Activated effector memory CD4-positive, alpha-beta T cell treated with Interleukin-2 at 50 U/mL for 16 hours (primary cell): ENCODE measurements around the gene IFIT1B.

Experiments
- DNase-seq: peaks from one replicate; pipeline ENCODE4 v3.0.0-alpha.2; 2020

Gene IFIT1B

DNA sequence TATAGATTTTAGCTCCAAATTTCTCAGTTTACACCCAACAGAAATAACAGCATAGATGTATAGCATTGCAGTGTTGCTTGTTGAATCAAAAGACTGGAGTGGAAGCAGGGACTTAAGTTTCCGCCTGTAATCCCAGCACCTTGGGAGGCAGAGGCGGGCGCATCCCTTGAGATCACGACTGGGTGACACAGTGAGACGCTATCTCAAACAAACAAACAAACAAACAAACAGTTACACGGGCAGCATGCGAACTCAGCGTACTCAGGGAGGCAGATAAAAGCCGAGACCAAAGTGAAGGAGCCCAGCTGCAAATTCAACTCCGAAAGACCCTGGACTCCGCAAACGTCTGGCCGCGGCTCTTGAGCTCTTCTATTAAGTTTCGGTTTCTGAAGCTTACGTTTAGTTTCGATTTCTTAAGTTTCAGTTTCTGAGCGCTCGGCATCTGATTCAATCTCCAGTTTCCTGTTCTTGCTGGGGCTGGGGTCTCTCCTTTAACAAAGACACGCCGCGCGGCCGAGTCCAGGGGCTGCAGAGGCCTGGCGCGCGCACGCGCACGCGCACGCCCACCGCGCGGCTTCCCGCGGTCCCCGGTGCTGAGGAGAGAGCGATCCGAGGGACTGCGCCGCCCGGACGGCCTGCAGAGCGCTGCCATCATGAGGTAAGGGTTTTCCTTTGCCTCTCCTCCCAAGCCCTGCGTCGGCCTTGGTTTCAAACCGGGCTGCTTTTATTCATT is 36.5 kb downstream of the IFIT1B start, which contains the start of gene IFIT5:
Gene IFIT5, plus strand, starts transcription at position 423 of the 733 bp plus-strand sequence. Its CDS starts 231 bp downstream, at position 654.
- peak; percentile 66 for DNase-seq

DNA sequence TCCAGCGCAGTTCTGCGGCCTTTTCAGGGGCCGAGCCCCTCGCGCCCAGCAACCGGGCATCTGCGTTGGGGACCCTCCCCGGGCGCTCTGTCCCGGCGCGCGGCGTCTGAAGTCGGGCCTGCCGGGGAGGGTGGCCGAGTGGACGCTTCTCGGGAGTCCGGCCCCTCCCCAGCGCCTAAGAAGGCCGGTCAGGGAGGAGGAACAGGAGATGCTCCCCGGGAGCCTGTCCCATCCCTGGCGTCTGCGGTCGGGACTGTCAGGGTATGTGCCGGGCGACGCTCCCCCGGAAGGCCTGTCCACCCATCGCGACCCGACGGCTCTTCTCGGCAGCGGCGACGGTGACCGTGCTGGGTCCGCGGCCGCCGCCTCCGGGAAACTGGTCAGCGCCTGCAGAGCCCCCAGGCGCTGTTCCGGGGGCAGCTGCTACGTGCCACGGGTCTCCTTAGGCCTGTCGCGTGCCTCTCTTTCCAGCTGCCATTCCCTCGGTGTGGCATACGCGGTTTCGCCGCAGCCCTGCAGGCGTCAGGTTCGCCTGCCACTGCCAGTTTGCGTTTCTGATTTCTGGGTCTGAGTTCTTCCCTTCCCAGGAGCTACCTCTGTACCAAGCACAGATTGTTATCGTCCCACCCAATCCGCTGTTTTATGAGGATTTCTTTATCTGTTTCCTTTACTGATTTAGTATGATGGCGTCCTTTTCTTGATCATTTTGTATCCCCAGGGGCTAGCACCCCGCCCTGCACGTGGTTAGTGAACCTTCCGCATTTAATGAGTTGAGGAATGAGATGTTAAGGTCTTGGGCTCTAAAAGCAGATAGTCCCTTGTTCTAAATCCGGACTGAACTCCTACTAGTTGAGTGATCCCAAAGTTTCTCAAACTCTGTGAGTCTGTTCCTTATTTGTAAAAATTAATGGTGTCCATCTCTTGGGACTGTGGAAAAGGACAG is 37.3 kb downstream of the IFIT1B start:
- DNase-seq, result peak; percentile 30

DNA sequence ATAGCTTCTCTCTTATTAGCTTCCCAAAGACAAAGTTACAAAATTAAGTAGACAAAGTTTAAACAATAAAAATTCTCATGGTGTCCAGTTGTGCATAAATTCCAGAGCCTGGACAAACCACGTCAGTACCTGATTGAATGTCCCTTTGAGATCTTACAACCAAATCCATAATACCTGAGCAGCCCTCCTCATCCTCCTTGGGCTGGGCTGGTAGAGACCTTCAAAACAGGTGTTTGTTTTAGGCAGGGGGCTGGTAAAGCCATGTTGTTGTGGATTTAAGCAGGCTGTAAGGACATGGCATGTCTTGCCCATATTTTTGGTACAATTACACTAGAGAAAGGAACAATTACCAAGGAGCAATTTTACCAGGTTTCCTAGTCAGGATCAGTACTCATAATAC is 38.6 kb downstream of the IFIT1B start:
- DNase-seq, result no peak

- no peak for DNase-seq
Observed at GRCh38 chr10:89419548-89419947, 41.7 kb downstream of the IFIT1B start.

DNA sequence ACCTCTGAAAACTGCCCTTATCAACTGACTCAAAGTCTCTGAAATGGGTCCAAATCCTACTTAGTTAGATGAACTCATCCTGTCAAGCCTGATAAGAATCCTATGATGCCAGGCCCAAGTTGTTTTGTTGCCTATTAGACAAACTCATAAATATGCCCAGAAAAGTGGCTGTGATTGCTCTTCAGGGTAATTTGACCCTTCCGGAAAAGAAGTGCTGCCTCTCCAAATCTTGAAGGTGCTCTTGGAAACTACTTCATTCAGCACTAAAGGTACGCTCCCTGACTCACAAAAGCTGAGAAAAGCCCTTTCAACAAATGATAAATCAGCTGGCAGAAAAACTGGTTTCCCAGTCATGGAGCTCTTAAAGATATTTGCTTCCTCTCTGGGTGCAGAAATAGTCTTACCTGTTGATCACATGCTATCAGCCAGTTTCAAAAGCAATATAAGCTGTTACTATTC is 43.2 kb downstream of the IFIT1B start:
- DNase-seq, result no peak

GRCh38 chr10:89425000-89425399 is 47.1 kb downstream of the IFIT1B start:
- no peak for DNase-seq

- no peak for DNase-seq
Observed at GRCh38 chr10:89426230-89426868, 48.5 kb downstream of the IFIT1B start.

DNA sequence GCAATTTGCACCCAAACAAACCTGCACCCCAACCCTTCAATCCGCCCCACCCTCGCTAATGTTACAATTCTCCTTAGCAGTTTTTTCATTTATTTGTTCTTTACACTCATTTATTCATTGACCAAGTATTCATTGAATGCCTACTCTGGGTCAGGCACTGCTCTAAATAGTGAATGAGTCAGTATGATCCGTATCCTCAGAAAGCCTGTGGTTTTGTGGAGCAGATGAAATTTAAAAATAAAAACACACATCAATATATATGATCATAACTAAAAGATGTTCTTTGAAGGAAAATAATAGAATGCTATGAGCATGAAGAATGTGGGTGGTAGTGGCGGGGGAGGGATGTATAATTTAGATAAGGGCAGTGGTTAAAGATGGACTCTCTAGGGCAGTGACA is 49.8 kb downstream of the IFIT1B start:
- DNase-seq, result no peak

DNA sequence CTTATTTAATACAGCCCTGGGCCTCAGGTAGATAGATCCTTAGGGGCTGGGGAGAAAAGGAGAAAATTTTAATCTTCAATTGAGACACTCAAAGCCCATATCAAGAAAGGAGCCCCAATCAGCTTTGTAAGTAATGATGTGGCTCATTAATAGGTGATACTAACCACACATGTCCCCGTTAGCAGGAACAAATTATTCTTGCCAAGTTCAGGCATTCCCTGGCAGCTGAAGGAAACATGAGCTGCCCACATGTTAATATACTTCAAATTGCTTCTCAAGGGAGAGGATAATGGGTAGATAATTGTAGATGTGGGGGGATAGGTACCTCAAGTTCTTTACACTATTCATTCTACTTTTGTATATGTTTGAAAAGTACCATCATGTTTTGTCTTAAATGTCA is 51.0 kb downstream of the IFIT1B start:
- DNase-seq, result no peak

DNA sequence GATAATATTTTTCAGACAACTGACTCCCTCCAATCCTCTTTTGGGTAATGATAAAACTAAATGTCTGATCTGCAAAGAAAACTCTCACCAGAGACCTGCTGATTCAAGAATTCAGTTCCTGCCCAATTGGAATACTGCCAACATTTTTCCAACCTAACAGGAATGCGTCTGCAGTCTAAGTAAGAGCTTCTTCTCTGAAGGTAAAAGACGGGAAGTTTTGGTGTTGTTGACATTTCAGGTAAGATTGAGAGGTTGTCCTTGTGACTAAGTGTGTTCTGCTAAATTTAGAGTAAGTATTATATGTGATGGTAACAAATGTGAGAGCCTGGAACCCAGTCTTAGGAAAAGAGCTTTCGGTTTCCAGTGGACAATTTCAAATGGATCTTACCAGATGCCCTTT is 54.1 kb downstream of the IFIT1B start:
- no peak for DNase-seq
